HepG2 (cell line): ENCODE data around the gene SLC25A47. TPM values are rescaled to one million over a fixed set of nuclear protein-coding genes. Genes with fewer than 3 reads are reported as not detected.

Experiments
- BATF2 ChIP-seq: sonication (generic); formaldehyde crosslinking; IDR thresholded peaks from 2 replicates; pipeline ENCODE4 v1.8.0; 2022; ENCODE audit warnings: mild to moderate bottlenecking, missing genetic modification reagents, moderate library complexity
- CEBPZ ChIP-seq: IDR thresholded peaks from 2 replicates; pipeline ENCODE4 v1.6.1; 2012; ENCODE audit warnings: low read length, improper control_type of control experiment
- CERS6 ChIP-seq: sonication (generic); formaldehyde crosslinking; IDR thresholded peaks from 2 replicates; pipeline ENCODE4 v1.5.0; 2020; ENCODE audit warnings: missing genetic modification reagents
- E2F2 ChIP-seq: sonication (generic); formaldehyde crosslinking; IDR thresholded peaks from 2 replicates; pipeline ENCODE4 v1.4.0; 2020; ENCODE audit warnings: missing genetic modification reagents, borderline replicate concordance
- HNF1A ChIP-seq, 2 experiments: sonication (generic) in 1 of 2; formaldehyde crosslinking in 1 of 2; IDR thresholded peaks; 2 replicates each; pipeline versions ENCODE4 v1.4.0 to v1.6.1; 2016 to 2020; ENCODE audit warnings: borderline replicate concordance in 1 of 2, low read depth in 1 of 2, mild to moderate bottlenecking in 1 of 2, missing genetic modification reagents in 1 of 2
- NFATC3 ChIP-seq: sonication (generic); formaldehyde crosslinking; IDR thresholded peaks from 2 replicates; pipeline ENCODE4 v1.5.1; 2020; ENCODE audit warnings: mild to moderate bottlenecking, missing genetic modification reagents
- NR2F6 ChIP-seq, 2 experiments: IDR thresholded peaks; 2 replicates each; pipeline ENCODE4 v1.6.1; 2016; ENCODE audit warnings: antibody characterized with exemption in 1 of 2, mild to moderate bottlenecking in 1 of 2
- POLR2AphosphoS5 ChIP-seq: IDR thresholded peaks from 2 replicates; pipeline ENCODE4 v1.6.1; 2012; ENCODE audit warnings: low read depth, low read length
- SMARCC2 ChIP-seq: fragments of 450-650 bp; IDR thresholded peaks from 2 replicates; pipeline ENCODE4 v1.6.1; 2017; ENCODE audit warnings: antibody characterized with exemption, mild to moderate bottlenecking
- TFAP4 ChIP-seq: sonication (generic); IDR thresholded peaks from 2 replicates; pipeline ENCODE4 v1.6.1; 2016; ENCODE audit warnings: low read depth, borderline replicate concordance
- ZBTB43 ChIP-seq: sonication (generic); formaldehyde crosslinking; conservative IDR thresholded peaks from 2 replicates; pipeline ENCODE4 v1.4.0; 2020; ENCODE audit warnings: missing genetic modification reagents
- ZNF234 ChIP-seq: sonication (generic); formaldehyde crosslinking; conservative IDR thresholded peaks from 2 replicates; pipeline ENCODE4 v1.5.1; 2020; ENCODE audit warnings: mild to moderate bottlenecking, missing genetic modification reagents
- ZNF7 ChIP-seq: IDR thresholded peaks from 2 replicates; pipeline ENCODE4 v1.6.1; 2016; ENCODE audit warnings: missing biosample characterization, missing genetic modification reagents
- ZNF772 ChIP-seq: sonication (generic); formaldehyde crosslinking; IDR thresholded peaks from 2 replicates; pipeline ENCODE4 v1.5.0; 2020; ENCODE audit warnings: mild to moderate bottlenecking, missing genetic modification reagents
- ZNF878 ChIP-seq: sonication (generic); formaldehyde crosslinking; IDR thresholded peaks from 2 replicates; pipeline ENCODE4 v1.8.1; 2023; ENCODE audit warnings: mild to moderate bottlenecking, missing genetic modification reagents, moderate library complexity
- polyA plus RNA-seq, 8 experiments: library from polyadenylated mRNA; depleted of rRNA in 3 of 8; stranded (reverse) in 7 of 8; unstranded in 1 of 8; fragments of >200 nt; fragmentation: Illumina TruSeq in 4 of 8; extraction: Trizol in 4 of 8; gene quantifications; 2 replicates each; pipeline versions ENCODE4 v1.2.1 to v1.2.3, GENCODE V29; 2011 to 2016; ENCODE audit warnings: low read depth in 4 of 8, missing spikeins in 1 of 8, mixed read lengths in 1 of 8; ENCODE audit not compliant: insufficient read depth in 1 of 8
- total RNA-seq, 5 experiments: library from RNA; depleted of rRNA; stranded (reverse); fragments of >200 nt; fragmentation: Illumina TruSeq; extraction: Trizol; gene quantifications; 2 replicates each; pipeline ENCODE4 v1.2.3, GENCODE V29; 2016; ENCODE audit warnings: low read depth in 1 of 5

SLC25A47 gene
- total and polyA plus RNA-seq, 2 of the 13 experiments (the other 11 are each of a cell fraction or from before 2014, with no cell fraction given) = 1.0 to 1.7 TPM

GRCh38 chr14:100306998-100307765 lies 16.0 kb upstream of the SLC25A47 start (continued):
- no peak for TF ChIP-seq HNF1A (IDR thresholded peaks at IDR 0.05; ENCODE audit: low read depth)
- no peak for TF ChIP-seq HNF1A (CRISPR knock-in tag; IDR thresholded peaks at IDR 0.05; ENCODE audit: borderline replicate concordance)
- no peak for TF ChIP-seq NR2F6 (IDR thresholded peaks at IDR 0.05)
- no peak for TF ChIP-seq NR2F6 (CRISPR knock-in tag; IDR thresholded peaks at IDR 0.05)
- peak; percentile 64; the same call in 1 of the 2 replicates for TF ChIP-seq ZNF772
- no peak for TF ChIP-seq TFAP4
- TF ChIP-seq ZBTB43 (CRISPR knock-in tag) = no peak
- peak; percentile 41; the same call in 1 of the 2 replicates for TF ChIP-seq NFATC3 (CRISPR knock-in tag)
- TF ChIP-seq POLR2AphosphoS5 = no peak
- no peak for TF ChIP-seq ZNF878 (CRISPR knock-in tag)
- TF ChIP-seq ZNF7 (CRISPR knock-in tag) = no peak
- TF ChIP-seq CEBPZ = no peak
- no peak for TF ChIP-seq CERS6 (CRISPR knock-in tag)
- no peak for TF ChIP-seq ZNF234 (CRISPR knock-in tag)
- no peak for TF ChIP-seq SMARCC2
- no peak for TF ChIP-seq E2F2 (CRISPR knock-in tag)
- TF ChIP-seq BATF2 (CRISPR knock-in tag) = 0 out of 2 replicates have a peak, but pooled peaks have one; percentile 24
